ENCODE measurements around the gene GSTO2.

GSTO2 gene

GRCh38 chr10:104253606-104254410 lies 15.2 kb upstream of the GSTO2 start:
- no peak for DNase-seq (ENCODE audit: low spot score)

DNA sequence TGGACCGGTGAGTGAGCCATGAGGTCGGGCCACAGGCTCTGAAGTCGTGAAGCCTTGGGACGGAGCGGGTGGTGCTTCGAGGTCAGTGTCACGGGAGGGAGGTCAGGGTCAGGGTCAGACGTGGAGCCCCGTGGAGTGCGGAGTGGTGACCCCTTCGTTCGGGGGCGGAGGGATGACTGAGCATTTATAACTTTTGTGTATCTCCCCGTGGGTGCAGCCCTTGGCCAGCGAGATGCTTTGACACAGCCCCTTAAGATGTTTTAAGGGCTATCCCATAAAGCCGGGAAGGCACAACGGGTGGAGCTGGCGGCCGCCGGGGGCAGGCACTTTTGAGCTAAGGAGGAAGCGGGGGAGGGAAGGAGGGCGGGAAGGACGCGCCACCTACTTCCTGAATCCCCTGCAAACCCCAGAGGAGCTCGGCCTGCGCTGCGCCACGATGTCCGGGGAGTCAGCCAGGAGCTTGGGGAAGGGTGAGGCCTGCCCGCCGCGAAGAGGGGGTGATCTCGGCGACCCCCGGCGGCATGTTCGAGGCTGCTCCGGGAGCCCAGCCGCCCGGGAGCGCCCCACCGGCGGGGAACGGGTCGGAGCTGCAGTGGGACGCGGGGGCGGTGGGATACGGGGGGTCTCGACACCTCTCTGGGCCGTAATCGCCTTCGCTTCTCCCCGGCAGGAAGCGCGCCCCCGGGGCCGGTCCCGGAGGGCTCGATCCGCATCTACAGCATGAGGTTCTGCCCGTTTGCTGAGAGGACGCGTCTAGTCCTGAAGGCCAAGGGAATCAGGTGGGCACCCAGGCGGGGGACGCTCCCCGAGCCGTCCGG lies 14.3 kb upstream of the GSTO2 start, which contains the start of gene GSTO1:
Gene GSTO1, plus strand, starts transcription at position 400 of the 818 bp plus-strand sequence. Its CDS starts 37 bp downstream, at position 437.
- DNase-seq (ENCODE audit: low spot score) = peak; percentile 76

GRCh38 chr10:104255311-104255981 lies 13.5 kb upstream of the GSTO2 start:
- DNase-seq (ENCODE audit: low spot score) = no peak

DNA sequence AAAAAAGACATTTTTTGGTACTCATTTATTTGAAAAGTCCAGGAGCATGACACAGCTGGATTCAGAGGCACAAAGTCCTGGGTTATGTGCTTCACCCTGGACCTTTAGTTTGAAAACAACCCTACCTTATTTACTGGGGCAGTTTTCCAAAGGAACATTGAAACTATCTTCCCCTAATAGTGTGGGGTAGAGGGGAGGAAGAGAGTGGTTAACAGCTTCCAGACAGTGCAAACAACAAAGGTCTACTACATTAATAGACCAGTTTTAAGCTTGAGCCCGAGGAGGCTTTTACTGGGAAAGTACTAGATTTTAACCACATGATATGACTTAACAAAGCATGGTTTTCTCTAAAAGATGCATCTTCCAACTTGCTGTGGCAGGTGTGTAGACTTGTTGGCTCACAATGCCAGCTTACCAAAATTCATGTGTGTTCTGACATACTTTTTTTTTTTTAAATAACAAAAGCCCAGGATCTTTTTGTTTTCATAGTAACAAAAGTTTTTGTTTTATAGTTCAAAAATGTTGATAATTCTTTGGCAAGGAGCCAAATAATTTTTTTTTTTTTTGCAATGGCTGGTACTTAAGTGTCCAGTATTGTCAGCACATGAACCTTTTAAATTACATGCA lies 12.5 kb upstream of the GSTO2 start:
- DNase-seq (ENCODE audit: low spot score) = no peak

GRCh38 chr10:104257235-104257634 lies 11.7 kb upstream of the GSTO2 start:
- no peak for DNase-seq (ENCODE audit: low spot score)

- no peak for DNase-seq (ENCODE audit: low spot score)
Measured at GRCh38 chr10:104258209-104258608, 10.8 kb upstream of the GSTO2 start.

GRCh38 chr10:104259456-104259855 lies 9.5 kb upstream of the GSTO2 start:
- no peak for DNase-seq (ENCODE audit: low spot score)

DNA sequence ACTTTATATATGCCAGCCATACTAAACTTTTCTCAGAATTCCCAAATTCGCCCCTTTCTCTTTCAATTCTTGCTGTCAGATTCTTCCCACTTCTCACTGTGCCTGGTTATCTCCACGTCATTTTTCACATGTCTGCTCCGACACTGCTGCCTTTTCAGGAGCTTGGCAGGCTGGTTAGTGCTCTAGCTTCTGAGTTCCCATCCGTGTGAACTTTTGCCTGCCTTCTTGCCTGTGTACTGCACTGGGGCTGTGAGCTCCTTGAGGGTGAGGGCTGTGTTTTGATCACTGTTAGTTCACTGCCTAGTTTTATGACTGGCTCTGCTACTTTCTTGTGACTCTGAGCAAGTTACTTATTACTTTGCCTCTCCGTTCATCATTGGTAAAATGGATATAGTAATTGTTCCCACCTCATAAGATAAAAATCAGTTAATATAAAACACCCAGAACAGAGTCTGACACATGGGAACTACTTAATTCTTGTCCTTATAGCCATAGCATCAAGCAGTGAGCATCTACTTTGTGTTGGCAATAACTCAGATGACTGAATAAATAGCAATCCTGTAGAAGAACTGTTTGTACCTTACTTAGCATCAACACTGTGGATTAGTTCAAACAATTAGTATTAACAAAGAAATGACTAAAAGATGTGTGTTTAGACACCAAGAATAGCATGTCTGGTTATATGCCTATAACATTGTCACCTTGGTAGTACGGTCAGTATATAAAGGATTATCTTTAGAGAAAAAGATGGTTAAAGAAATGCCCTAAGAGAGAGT lies 8.8 kb upstream of the GSTO2 start:
- no peak for DNase-seq (ENCODE audit: low spot score)

DNA sequence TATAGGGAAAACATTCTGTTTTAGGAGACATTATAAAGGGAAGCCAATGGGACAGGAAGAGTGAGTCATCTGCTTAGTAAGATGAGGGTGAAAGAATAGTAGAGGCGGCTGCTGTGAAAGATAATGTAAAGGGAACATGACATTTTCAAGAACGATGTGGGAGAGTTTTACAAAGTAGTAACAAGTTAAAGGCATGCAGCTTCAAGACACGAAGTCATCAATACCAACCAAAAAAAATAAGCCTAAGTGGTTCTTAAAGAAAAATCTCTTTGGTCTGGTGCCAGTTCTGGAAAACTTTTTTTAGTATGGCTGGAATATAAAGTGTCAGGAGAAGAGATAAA lies 8.2 kb upstream of the GSTO2 start:
- no peak for DNase-seq (ENCODE audit: low spot score)

DNA sequence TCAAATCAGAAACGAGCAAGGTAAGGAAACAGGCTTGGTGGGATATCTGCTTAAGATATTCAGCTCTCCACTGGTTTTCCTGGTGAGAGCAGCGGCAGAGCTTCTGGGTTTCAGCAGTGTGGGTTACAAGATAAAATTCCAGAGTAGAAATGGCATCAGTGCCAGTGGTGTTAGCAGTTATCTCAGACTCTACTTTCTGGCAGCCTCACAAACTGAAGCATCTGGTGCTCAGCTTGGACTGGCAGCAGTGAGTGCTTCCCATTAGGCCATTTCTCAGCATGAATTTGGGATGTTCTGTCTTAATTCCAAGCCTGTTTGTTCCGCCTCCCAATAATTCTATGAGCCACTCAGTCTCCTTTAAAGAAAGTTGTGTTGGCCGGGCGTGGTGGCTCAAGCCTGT lies 6.9 kb upstream of the GSTO2 start:
- DNase-seq (ENCODE audit: low spot score) = no peak

GRCh38 chr10:104264783-104265182 lies 4.2 kb upstream of the GSTO2 start:
- no peak for DNase-seq (ENCODE audit: low spot score)

GRCh38 chr10:104267721-104268404 lies 1.1 kb upstream of the GSTO2 start:
- no peak for DNase-seq (ENCODE audit: low spot score)

DNA sequence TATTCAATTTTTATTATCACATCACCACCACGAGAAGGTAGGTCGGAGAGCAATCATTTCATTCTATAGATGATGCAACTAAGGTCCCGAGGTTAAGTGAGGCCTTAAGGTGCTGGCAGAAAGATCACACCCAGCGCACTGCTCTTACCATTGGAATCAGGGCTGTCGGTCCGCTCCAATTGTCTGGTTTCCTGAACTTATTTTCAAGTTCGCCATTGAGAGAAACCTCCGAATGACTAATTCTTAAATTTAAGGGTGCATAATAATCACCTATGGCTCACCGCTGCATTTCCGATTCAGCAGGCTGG lies 625 bp upstream of the GSTO2 start:
- DNase-seq (ENCODE audit: low spot score) = no peak

DNA sequence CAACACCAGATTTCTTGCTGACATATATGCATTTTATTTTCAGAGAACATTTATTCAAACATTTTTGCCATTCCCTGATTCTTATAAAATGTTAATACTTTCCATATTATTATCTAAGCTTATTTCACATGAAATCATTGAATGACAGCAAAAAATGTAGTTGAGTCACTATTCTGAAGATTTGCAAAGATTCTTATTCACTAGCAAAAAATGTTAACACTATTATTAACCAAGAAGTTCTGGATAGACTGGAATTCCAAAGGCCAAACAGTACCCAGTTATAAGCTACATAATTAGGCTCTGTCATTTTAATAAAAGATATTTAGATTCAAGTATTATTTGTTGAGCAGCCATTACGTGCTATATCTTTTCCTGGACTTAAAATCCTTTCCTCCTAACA lies 4.3 kb downstream of the GSTO2 start:
- no peak for DNase-seq (ENCODE audit: low spot score)

DNA sequence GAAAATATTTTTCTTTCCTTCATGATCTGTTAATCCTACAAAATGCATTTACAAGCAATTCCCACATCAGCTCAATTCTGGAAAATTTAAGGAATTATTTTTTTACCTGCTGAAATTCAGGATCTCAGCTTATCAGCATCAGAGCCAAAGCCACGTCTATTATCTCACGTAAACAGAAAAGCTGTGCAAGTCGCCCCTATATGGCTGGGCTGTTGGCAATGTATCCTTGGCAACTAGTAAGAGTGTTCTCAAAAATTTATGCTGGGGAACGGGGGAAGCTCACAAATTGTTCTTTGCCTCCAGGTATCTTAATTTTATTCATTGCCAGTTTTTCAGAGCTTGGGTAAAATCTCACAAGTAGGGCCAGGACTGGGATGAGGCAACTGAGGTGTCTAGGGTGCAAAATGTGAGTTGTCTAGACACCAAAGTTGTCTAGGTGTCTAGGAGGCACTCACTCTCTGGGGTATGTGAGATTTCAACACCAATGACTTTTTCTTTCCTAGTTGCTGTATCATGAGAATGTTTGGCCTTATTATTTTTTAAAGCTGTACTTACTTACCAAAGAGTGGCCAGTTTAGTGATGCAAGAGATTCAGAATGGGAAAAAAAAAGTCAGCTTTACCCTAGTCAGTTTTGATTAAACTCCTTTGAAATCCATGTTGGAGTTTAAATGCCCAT lies 5.1 kb downstream of the GSTO2 start:
- DNase-seq (ENCODE audit: low spot score) = no peak

DNA sequence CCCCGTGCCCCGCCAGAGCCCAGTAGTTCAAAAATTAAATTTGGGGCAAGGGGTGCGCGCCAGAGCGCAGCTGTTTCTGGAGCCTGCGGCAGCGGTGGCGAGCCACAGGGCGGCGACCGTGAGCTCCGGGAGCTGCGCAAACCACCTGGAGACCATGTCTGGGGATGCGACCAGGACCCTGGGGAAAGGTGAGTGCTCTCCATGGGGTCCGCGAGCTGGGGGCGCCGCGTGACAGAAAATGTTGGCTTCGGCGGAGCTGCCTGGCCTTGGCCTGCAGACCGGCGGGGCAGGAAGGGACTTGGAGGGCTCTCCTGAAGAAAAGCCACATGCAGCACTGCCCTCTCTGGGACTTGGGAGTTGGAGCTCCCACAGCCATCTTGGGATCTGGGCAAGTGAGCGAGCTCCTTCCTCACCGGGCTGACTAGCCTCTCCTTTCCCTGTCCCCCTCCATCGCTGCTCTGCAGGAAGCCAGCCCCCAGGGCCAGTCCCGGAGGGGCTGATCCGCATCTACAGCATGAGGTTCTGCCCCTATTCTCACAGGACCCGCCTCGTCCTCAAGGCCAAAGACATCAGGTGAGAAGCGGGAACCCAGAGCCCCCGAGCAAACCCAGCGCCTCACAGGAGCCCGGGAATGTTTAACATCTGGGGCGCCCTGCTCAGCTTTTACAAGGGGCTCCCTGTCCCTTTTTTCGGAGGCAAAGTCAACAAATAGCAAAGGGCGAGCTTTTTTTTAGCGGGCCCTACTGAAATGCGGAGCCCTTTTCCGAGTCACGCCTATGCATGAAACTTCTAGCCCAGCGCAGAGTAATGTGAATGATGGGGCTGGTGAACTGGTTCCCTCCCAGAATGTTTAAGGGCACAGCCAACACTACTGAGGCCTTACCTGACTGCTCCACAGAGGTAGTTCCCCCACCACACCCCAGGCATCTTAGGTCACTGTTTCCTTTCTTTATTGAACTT lies 6.1 kb downstream of the GSTO2 start:
- DNase-seq (ENCODE audit: low spot score) = no peak

DNA sequence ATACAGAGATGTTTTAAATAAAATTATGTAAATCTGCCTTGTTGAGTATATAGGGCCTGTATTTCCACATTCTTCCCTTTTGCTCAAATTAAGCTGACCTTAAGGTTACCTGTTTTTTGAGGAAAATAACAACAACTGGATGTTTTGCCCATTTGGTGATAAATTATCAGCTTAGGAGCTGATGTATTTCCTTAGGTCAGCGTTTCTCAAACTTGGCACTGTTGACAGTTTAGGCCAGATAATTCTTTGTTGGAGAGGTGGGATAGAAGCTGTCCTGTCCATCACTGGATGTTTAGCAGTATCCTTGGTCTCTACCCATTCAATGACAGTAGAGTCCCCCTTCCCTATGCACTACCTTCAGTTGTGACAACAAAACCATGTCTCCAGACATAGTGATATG lies 7.2 kb downstream of the GSTO2 start:
- no peak for DNase-seq (ENCODE audit: low spot score)

- no peak for DNase-seq (ENCODE audit: low spot score)
Measured at GRCh38 chr10:104277785-104278184, 8.8 kb downstream of the GSTO2 start.

DNA sequence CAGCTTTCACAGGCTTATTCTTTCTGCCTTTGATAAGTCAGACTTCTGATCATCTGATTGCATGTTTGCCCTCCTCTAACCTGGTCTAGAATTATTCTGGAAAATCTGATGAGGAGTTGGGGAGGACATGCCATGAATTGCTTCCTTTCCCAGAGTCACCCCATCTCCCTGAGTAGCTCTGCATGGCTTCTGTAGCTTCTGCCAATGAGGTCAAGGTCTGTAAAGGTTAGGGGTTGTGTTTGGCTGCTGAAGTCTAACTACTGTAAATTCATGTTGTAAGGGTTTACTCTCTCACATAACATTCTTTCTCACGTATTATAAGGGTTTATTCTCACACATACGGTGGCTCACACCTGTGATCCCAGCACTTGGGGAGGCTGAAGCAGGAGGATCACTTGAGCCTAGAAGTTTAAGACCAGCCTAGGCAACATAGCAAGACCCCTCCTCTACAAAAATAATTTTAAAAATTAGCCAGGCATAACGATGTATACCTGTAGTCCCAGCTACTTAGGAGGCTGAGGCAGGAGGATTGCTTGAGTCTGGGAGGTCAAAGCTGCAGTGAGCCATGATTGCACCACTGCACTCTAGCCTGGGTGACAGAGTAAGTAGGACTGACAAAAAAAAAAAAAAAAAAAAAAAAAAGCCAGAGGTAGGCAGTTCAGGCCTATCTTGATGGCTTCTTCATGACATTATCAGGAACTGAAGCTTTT lies 10.7 kb downstream of the GSTO2 start:
- no peak for DNase-seq (ENCODE audit: low spot score)

Data from D341Med (cell line).